Heart left ventricle (tissue), 16 donors: ENCODE data around the gene DMBT1. TPM values are rescaled to one million over a fixed set of nuclear protein-coding genes. Genes with fewer than 3 reads are reported as not detected.

Source experiments
- ATAC-seq, 4 donors: fragments of 200-7000 bp; cut with Tn5 transposase; one replicate each; pipeline ENCODE4 v1.9.1; 2020 to 2022; ENCODE audit warnings: moderate library complexity in 4 of 4, mild to moderate bottlenecking in 3 of 4, moderate number of reproducible peaks in 1 of 4
- DNase-seq, 5 donors: peaks; one replicate each; pipeline ENCODE4 v3.0.0-alpha.2; 2020
- H3K27ac ChIP-seq, 12 donors: fragments of 200-600 bp; sonication (generic) in 4 of 12; one replicate each; pipeline versions ENCODE4 v1.5.0 to v1.8.0; 2016 to 2022; ENCODE audit warnings: mild to moderate bottlenecking in 2 of 12
- H3K27me3 ChIP-seq, 9 donors: fragments of 200-600 bp; sonication (generic) in 2 of 9; one replicate each; pipeline versions ENCODE4 v1.5.1 to v1.8.0; 2016 to 2022; ENCODE audit warnings: mild to moderate bottlenecking in 3 of 9
- H3K36me3 ChIP-seq, 9 donors: fragments of 200-600 bp; sonication (generic) in 2 of 9; one replicate each; pipeline versions ENCODE4 v1.5.0 to v1.8.0; 2018 to 2022; ENCODE audit warnings: mild to moderate bottlenecking in 2 of 9
- H3K4me1 ChIP-seq, 12 donors: fragments of 200-600 bp; sonication (generic) in 4 of 12; one replicate each; pipeline versions ENCODE4 v1.5.0 to v1.8.0; 2016 to 2022; ENCODE audit warnings: mild to moderate bottlenecking in 3 of 12
- H3K4me3 ChIP-seq, 12 donors: fragments of 200-600 bp; sonication (generic) in 4 of 12; one replicate each; pipeline versions ENCODE4 v1.5.0 to v1.8.0; 2017 to 2022; ENCODE audit warnings: mild to moderate bottlenecking in 9 of 12, moderate library complexity in 4 of 12
- H3K9me3 ChIP-seq, 12 donors: fragments of 200-600 bp; sonication (generic) in 4 of 12; one replicate each; pipeline versions ENCODE4 v1.5.0 to v1.8.0; 2016 to 2022; ENCODE audit warnings: mild to moderate bottlenecking in 1 of 12
- POLR2A ChIP-seq, 2 donors: fragments of 450-650 bp; IDR thresholded peaks; one replicate each; pipeline ENCODE4 v1.6.1; 2017; ENCODE audit warnings: antibody characterized with exemption in 2 of 2, mild to moderate bottlenecking in 2 of 2, moderate library complexity in 2 of 2
- WGBS, 4 donors: extraction: QIAGEN DNeasy Blood & Tissue Kit in 2 of 4; methylation state at CpG; one replicate each; pipeline versions ENCODE4 v1.1.5 to v1.1.7; 2013 to 2018; 5-methylcytosine and 5-hydroxymethylcytosine counted together
- intact Hi-C, 10 donors: fragments of 100-400 bp; cut with DNase I; formaldehyde crosslinking; loops; one replicate each; pipeline versions ENCODE4 v1.11.1 to v1.14.2; 2022
- polyA plus RNA-seq, 2 donors: library from polyadenylated mRNA; stranded (reverse); fragments of 200-250 nt; gene quantifications; one replicate each; pipeline ENCODE4 v1.2.3, GENCODE V29; 2013
- total RNA-seq, 9 donors: library from RNA; depleted of rRNA in 2 of 9; stranded (reverse); fragments of >200 nt in 2 of 9; fragmentation: NEBNext Ultra II Directional in 3 of 9; extraction: Animal tissue kit (Norgen Biotek cat#: 25700) in 3 of 9; gene quantifications; one replicate each; pipeline versions ENCODE4 v1.1.0 to v1.2.4, GENCODE V29; 2016 to 2023
- TF ChIP-seq, protein P1 (sequence below), 12 donors: fragments of 200-600 bp; sonication (generic) in 4 of 12; IDR thresholded peaks; one replicate each; pipeline versions ENCODE4 v1.5.0 to v1.8.0; 2018 to 2022; ENCODE audit warnings: antibody characterized with exemption in 12 of 12, mild to moderate bottlenecking in 5 of 12
- donor health status: ischemic (EF 13 %, LVEDD 7.1; RV severe dilation, severe dysfunction).
- donor health status: healthy with polysubstance abuse.
- donor health status: DM: no; HTN: yes; CAD: no.
- donor health status: DM: no; HTN: no; CAD: no.
- donor health status: ischemic (EF 25% LVEDD 6.9; RV normal size, moderate dysfunction).
- donor health status: ischemic (EF 25% LVEDD 5.7; RV mildly dilated, moderate dysfunction).
- donor health status: healthy.
- donor health status: DM: yes; HTN: yes; CAD: no.
- donor health status: ischemic (EF 35%, LVEDD 5.7; RV mildly dilated, moderate dysfunction).
- donor health status: nonischemic (EF 11% LVEDD 7.7; RV severe dilation, severe dysfunction).
- donor health status: DM: yes; HTN: yes; CAD: no.
- donor health status: PGD.
- donor health status: ischemic (EF 29% LVEDD 5.4; RV normal size, mild dysfunction).
- donor health status: nonischemic (EF 23%, LVEDD 6.1; RV moderate dilation, normal function).

Gene DMBT1
- total and polyA plus RNA-seq, 11 donors: 0.04 to 0.49 (median 0.10) TPM; not detected in 5

- DNase-seq (no peak), ATAC-seq (no peak)
- Histone ChIP-seq H3K27ac (no peak overlapping the region), H3K27me3 (no peaks in the 10 kb centered on the region), H3K4me1 (no peaks in the 10 kb centered on the region), H3K36me3 (no peaks in the 10 kb centered on the region), H3K9me3 (no peaks in the 10 kb centered on the region), H3K4me3 (no peak overlapping the region)
- intact Hi-C loops: no loop called here
- 84 to 90% (median 88%) methylated on average over 8 of the region's 8 CpGs for WGBS, 4 donors
- TF ChIP-seq, protein P1, sequence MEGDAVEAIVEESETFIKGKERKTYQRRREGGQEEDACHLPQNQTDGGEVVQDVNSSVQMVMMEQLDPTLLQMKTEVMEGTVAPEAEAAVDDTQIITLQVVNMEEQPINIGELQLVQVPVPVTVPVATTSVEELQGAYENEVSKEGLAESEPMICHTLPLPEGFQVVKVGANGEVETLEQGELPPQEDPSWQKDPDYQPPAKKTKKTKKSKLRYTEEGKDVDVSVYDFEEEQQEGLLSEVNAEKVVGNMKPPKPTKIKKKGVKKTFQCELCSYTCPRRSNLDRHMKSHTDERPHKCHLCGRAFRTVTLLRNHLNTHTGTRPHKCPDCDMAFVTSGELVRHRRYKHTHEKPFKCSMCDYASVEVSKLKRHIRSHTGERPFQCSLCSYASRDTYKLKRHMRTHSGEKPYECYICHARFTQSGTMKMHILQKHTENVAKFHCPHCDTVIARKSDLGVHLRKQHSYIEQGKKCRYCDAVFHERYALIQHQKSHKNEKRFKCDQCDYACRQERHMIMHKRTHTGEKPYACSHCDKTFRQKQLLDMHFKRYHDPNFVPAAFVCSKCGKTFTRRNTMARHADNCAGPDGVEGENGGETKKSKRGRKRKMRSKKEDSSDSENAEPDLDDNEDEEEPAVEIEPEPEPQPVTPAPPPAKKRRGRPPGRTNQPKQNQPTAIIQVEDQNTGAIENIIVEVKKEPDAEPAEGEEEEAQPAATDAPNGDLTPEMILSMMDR (IDR thresholded peaks at IDR 0.05): no peak
Observed at GRCh38 chr10:122658356-122659049, 97.9 kb downstream of the DMBT1 start.

GRCh38 chr10:122659126-122659525 lies 98.6 kb downstream of the DMBT1 start:
- H3K4me3 ChIP-seq: no peak overlapping the region
- no peaks in the 10 kb centered on the region for H3K36me3 ChIP-seq
- DNase-seq (no peak), ATAC-seq (no peak)
- no peak overlapping the region for H3K27ac ChIP-seq
- intact Hi-C loops: no loop called here
- TF ChIP-seq, protein P1 (IDR thresholded peaks at IDR 0.05): no peak
- no peak for TF ChIP-seq POLR2A (IDR thresholded peaks at IDR 0.05)
- no peaks in the 10 kb centered on the region for H3K9me3 ChIP-seq
- no peaks in the 10 kb centered on the region for H3K4me1 ChIP-seq
- no peaks in the 10 kb centered on the region for H3K27me3 ChIP-seq
- 70 to 86% (median 84%) methylated on average over 6 of the region's 6 CpGs for WGBS, 4 donors

GRCh38 chr10:122659651-122660050 lies 99.1 kb downstream of the DMBT1 start:
- intact Hi-C loops: no loop called here
- no peaks in the 10 kb centered on the region for H3K4me1 ChIP-seq
- H3K9me3 ChIP-seq: no peaks in the 10 kb centered on the region
- DNase-seq: no peak
- no peak for TF ChIP-seq POLR2A (IDR thresholded peaks at IDR 0.05)
- TF ChIP-seq, protein P1 (IDR thresholded peaks at IDR 0.05): no peak
- no peak overlapping the region for H3K27ac ChIP-seq
- no peak overlapping the region for H3K4me3 ChIP-seq
- H3K36me3 ChIP-seq: no peaks in the 10 kb centered on the region
- ATAC-seq: no peak
- WGBS, 4 donors: 83 to 90% (median 85%) methylated on average over 7 of the region's 7 CpGs
- no peaks in the 10 kb centered on the region for H3K27me3 ChIP-seq

DNA sequence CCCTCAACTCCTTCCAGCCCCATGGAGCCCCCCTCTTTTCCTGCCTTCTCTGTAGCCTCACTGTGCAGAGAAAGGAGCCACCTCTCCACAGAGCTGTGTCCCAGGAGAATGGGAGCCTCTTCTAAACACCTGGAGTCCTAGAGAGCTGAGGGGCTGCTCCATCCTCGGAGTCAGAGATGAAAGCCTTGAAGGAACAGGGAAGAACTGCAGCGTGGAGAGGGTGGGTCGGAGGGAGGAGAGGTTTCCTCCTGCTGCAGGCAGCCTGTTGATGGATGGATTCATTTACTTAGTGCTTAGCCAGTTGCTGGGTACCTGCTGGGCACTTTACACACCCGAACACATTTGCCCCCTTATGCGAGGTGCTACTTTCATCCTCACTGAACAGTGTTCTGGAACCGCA lies 100.1 kb downstream of the DMBT1 start:
- ATAC-seq (no peak), DNase-seq (no peak)
- Histone ChIP-seq H3K4me3 (no peak overlapping the region), H3K27ac (no peak overlapping the region), H3K36me3 (no peaks in the 10 kb centered on the region), H3K27me3 (no peaks in the 10 kb centered on the region), H3K9me3 (no peaks in the 10 kb centered on the region), H3K4me1 (no peaks in the 10 kb centered on the region)
- intact Hi-C loops: no loop called here
- TF ChIP-seq, protein P1 (IDR thresholded peaks at IDR 0.05): no peak
- no peak for TF ChIP-seq POLR2A (IDR thresholded peaks at IDR 0.05)
- whole genome bisulfite sequencing, 4 donors: 82 to 90% (median 87%) methylated on average over 6 of the region's 6 CpGs
